Mucosa of descending colon (tissue), 3 donors: ENCODE measurements around the gene EPHA3. TPM values are rescaled to one million over a fixed set of nuclear protein-coding genes. Genes with fewer than 3 reads are reported as not detected.

Source experiments
- ATAC-seq: fragments of 200-7000 bp; cut with Tn5 transposase; one replicate; pipeline ENCODE4 v1.9.1; 2020; ENCODE audit warnings: mild to moderate bottlenecking, moderate library complexity
- DNase-seq, 3 donors: peaks; one replicate each; pipeline ENCODE4 v3.0.0-alpha.2; 2020
- H3K36me3 ChIP-seq: fragments of 200-600 bp; one replicate; pipeline ENCODE4 v1.8.0; 2021; ENCODE audit warnings: low read depth, mild to moderate bottlenecking
- H3K4me1 ChIP-seq: fragments of 200-600 bp; one replicate; pipeline ENCODE4 v1.8.0; 2021; ENCODE audit warnings: low read depth, mild to moderate bottlenecking
- H3K4me3 ChIP-seq: fragments of 200-600 bp; one replicate; pipeline ENCODE4 v1.8.0; 2021; ENCODE audit warnings: mild to moderate bottlenecking
- H3K9me3 ChIP-seq: fragments of 200-600 bp; one replicate; pipeline ENCODE4 v1.8.0; 2021; ENCODE audit warnings: mild to moderate bottlenecking
- CTCF ChIP-seq: fragments of 200-600 bp; IDR thresholded peaks from one replicate; pipeline ENCODE4 v1.8.0; 2022; ENCODE audit warnings: antibody characterized with exemption, mild to moderate bottlenecking
- intact Hi-C, 2 donors: fragments of 100-400 bp; cut with DNase I in 1 of 2; cut with micrococcal nuclease in 1 of 2; formaldehyde crosslinking; loops; one replicate each; pipeline versions ENCODE4 v1.11.0 to v1.11.1; 2022; cut with DNase I, micrococcal nuclease
- total RNA-seq, 3 donors: library from RNA; stranded (reverse); fragmentation: NEBNext Ultra II Directional in 2 of 3; extraction: Animal tissue kit (Norgen Biotek cat#: 25700) in 2 of 3; gene quantifications; one replicate each; pipeline versions ENCODE4 v1.2.1 to v1.2.4, GENCODE V29; 2021 to 2023
- donor health status: DM: no; HTN: no; CAD: no; lungs with moderate emphysema.
- donor health status: DM: no; HTN: no; CAD: no.
- donor health status: DM: no; HTN: yes; CAD: no.

EPHA3 gene
- total RNA-seq, 3 donors from 2014 or later: 1.0 to 6.6 (median 2.0) TPM

GRCh38 chr3:89314454-89315098, 207.2 kb downstream of the EPHA3 start:
- Histone ChIP-seq H3K4me3 (no peak overlapping the region), H3K9me3 (no peaks in the 10 kb centered on the region), H3K4me1 (no peaks in the 10 kb centered on the region), H3K36me3 (no peaks in the 10 kb centered on the region)
- ATAC-seq (no peak), DNase-seq (peak in 1 of 3 donors; percentile 1)
- intact Hi-C loops: no loop called here
- TF ChIP-seq CTCF: no peak

GRCh38 chr3:89315750-89316470, 208.5 kb downstream of the EPHA3 start:
- TF ChIP-seq CTCF: no peak
- intact Hi-C loops: no loop called here

GRCh38 chr3:89320186-89320585, 212.8 kb downstream of the EPHA3 start:
- ATAC-seq (no peak), DNase-seq (no peak)
- intact Hi-C loops: no loop called here
- H3K9me3 ChIP-seq: no peaks in the 10 kb centered on the region
- no peak for TF ChIP-seq CTCF
- no peak overlapping the region for H3K4me3 ChIP-seq
- H3K4me1 ChIP-seq: no peaks in the 10 kb centered on the region
- no peaks in the 10 kb centered on the region for H3K36me3 ChIP-seq

More at GRCh38 chr3:89315750-89316470, 208.5 kb downstream of the EPHA3 start:
- Histone ChIP-seq H3K9me3 (no peaks in the 10 kb centered on the region), H3K4me3 (no peak overlapping the region), H3K4me1 (no peaks in the 10 kb centered on the region), H3K36me3 (no peaks in the 10 kb centered on the region)
- DNase-seq (no peak), ATAC-seq (no peak)

GRCh38 chr3:89326997-89327396, 219.6 kb downstream of the EPHA3 start:
- no peaks in the 10 kb centered on the region for H3K36me3 ChIP-seq
- ATAC-seq (no peak), DNase-seq (no peak)
- H3K4me3 ChIP-seq: no peak overlapping the region
- no peak for TF ChIP-seq CTCF
- intact Hi-C loops: no loop called here
- no peaks in the 10 kb centered on the region for H3K4me1 ChIP-seq
- H3K9me3 ChIP-seq: no peaks in the 10 kb centered on the region

GRCh38 chr3:89332386-89332785, 225.0 kb downstream of the EPHA3 start:
- TF ChIP-seq CTCF: no peak
- no peaks in the 10 kb centered on the region for H3K9me3 ChIP-seq
- H3K36me3 ChIP-seq: no peaks in the 10 kb centered on the region
- H3K4me3 ChIP-seq: no peak overlapping the region
- intact Hi-C loops: no loop called here
- no peaks in the 10 kb centered on the region for H3K4me1 ChIP-seq
- DNase-seq: no peak
- no peak for ATAC-seq
